SH-SY5Y (cell line): Measurements from ENCODE around the gene ADAMTS14.
A peak's percentile ranks its signal among the peaks of the same experiment; 100 is the strongest.

Experiments used
- GATA2 ChIP-seq: IDR thresholded peaks from 2 replicates; pipeline ENCODE4 v1.6.1; 2011; ENCODE audit warnings: mild to moderate bottlenecking, low read depth, low read length
- GATA3 ChIP-seq: IDR thresholded peaks from 2 replicates; pipeline ENCODE4 v1.6.1; 2011; ENCODE audit warnings: low read depth, mild to moderate bottlenecking, low read length, moderate library complexity

The ADAMTS14 gene

GRCh38 chr10:70695241-70696030, 23.1 kb downstream of the ADAMTS14 start:
- no peak for TF ChIP-seq GATA2
- TF ChIP-seq GATA3, result no peak

GRCh38 chr10:70698211-70698610, 25.9 kb downstream of the ADAMTS14 start:
- TF ChIP-seq GATA2, result no peak
- TF ChIP-seq GATA3, result no peak

- TF ChIP-seq GATA3, result no peak
- TF ChIP-seq GATA2, result no peak
Measured at GRCh38 chr10:70699063-70699658, 26.9 kb downstream of the ADAMTS14 start.

- TF ChIP-seq GATA3, result no peak
- TF ChIP-seq GATA2, result no peak
Measured at GRCh38 chr10:70699659-70700174, 27.4 kb downstream of the ADAMTS14 start.

GRCh38 chr10:70702190-70702763, 30.0 kb downstream of the ADAMTS14 start:
- TF ChIP-seq GATA3, result no peak
- TF ChIP-seq GATA2, result no peak

GRCh38 chr10:70704211-70704610, 31.9 kb downstream of the ADAMTS14 start:
- TF ChIP-seq GATA2, result no peak
- no peak for TF ChIP-seq GATA3

- TF ChIP-seq GATA2 (peak; percentile 44; the same call in 1 of the 2 replicates), GATA3 (no peak)
Measured at GRCh38 chr10:70705121-70705861, 33.0 kb downstream of the ADAMTS14 start.

- no peak for TF ChIP-seq GATA3
- TF ChIP-seq GATA2, result no peak
Measured at GRCh38 chr10:70711177-70711576, 38.9 kb downstream of the ADAMTS14 start.

- TF ChIP-seq GATA2, result no peak
Measured at GRCh38 chr10:70711911-70712310, 39.6 kb downstream of the ADAMTS14 start.

GRCh38 chr10:70714245-70714644, 41.9 kb downstream of the ADAMTS14 start:
- TF ChIP-seq GATA3 (no peak), GATA2 (no peak)

GRCh38 chr10:70714951-70715350, 42.6 kb downstream of the ADAMTS14 start:
- TF ChIP-seq GATA2, result no peak
- TF ChIP-seq GATA3, result no peak

- TF ChIP-seq GATA2 (no peak), GATA3 (no peak)
Measured at GRCh38 chr10:70715853-70716795, 43.8 kb downstream of the ADAMTS14 start.

- no peak for TF ChIP-seq GATA3
- no peak for TF ChIP-seq GATA2
Measured at GRCh38 chr10:70722820-70723424, 50.6 kb downstream of the ADAMTS14 start.
